ENCODE data around the gene AQP7. TPM values are rescaled to one million over a fixed set of nuclear protein-coding genes. Genes with fewer than 3 reads are reported as not detected.

The AQP7 gene
- total and polyA plus RNA-seq, 10 donors: 0.26 to 3.2 (median 1.7) TPM

- H3K27me3 ChIP-seq (replicated peaks in 1 of 7): no peaks in the 10 kb centered on the region
- 89 to 96% (median 91%) methylated on average over 7 of the region's 7 CpGs for WGBS, 5 donors
- peaks cover 0 to 37% (median 11%) of the 10 kb centered on the region in 6 donors for H3K36me3 ChIP-seq
- no peak overlapping the region for H3K4me3 ChIP-seq
- DNase-seq: no peak
- TF ChIP-seq POLR2A (IDR thresholded peaks at IDR 0.05) (no peak), CTCF (IDR thresholded peaks at IDR 0.05 in 8 of 11, conservative IDR thresholded peaks at IDR 0.05 in 3 of 11) (no peak), POLR2AphosphoS5 (IDR thresholded peaks at IDR 0.05) (no peak)
- H3K27ac ChIP-seq: peak overlapping the region in 7 of 8 donors; percentile 1 to 81 (median 67)
- peaks cover 4 to 81% (median 35%) of the 10 kb centered on the region in 6 donors for H3K4me1 ChIP-seq
- no peaks in the 10 kb centered on the region for H3K9me3 ChIP-seq
- intact Hi-C loops (cut with DNase I; ENCODE audit: low total_unique reads): no loop called here
Measured at GRCh38 chr9:33440204-33440603, 37.8 kb upstream of the AQP7 start.

- Histone ChIP-seq H3K27me3 (replicated peaks in 1 of 7) (no peaks in the 10 kb centered on the region), H3K4me3 (no peak overlapping the region), H3K36me3 (peaks cover 0 to 37% (median 11%) of the 10 kb centered on the region in 6 donors), H3K4me1 (peaks cover 3 to 77% (median 34%) of the 10 kb centered on the region in 6 donors), H3K9me3 (no peaks in the 10 kb centered on the region), H3K27ac (peak overlapping the region; percentile 1 to 81 (median 67))
- TF ChIP-seq POLR2A (IDR thresholded peaks at IDR 0.05) (no peak), CTCF (IDR thresholded peaks at IDR 0.05 in 8 of 11, conservative IDR thresholded peaks at IDR 0.05 in 3 of 11) (no peak), POLR2AphosphoS5 (IDR thresholded peaks at IDR 0.05) (peak in 1 of 3 donors; percentile 7)
- 53 to 76% (median 68%) methylated on average over 6 of the region's 6 CpGs for WGBS, 5 donors
- DNase-seq: no peak
- intact Hi-C loops (cut with DNase I; ENCODE audit: low total_unique reads): no loop called here
Measured at GRCh38 chr9:33439731-33440130, 37.4 kb upstream of the AQP7 start.

DNA sequence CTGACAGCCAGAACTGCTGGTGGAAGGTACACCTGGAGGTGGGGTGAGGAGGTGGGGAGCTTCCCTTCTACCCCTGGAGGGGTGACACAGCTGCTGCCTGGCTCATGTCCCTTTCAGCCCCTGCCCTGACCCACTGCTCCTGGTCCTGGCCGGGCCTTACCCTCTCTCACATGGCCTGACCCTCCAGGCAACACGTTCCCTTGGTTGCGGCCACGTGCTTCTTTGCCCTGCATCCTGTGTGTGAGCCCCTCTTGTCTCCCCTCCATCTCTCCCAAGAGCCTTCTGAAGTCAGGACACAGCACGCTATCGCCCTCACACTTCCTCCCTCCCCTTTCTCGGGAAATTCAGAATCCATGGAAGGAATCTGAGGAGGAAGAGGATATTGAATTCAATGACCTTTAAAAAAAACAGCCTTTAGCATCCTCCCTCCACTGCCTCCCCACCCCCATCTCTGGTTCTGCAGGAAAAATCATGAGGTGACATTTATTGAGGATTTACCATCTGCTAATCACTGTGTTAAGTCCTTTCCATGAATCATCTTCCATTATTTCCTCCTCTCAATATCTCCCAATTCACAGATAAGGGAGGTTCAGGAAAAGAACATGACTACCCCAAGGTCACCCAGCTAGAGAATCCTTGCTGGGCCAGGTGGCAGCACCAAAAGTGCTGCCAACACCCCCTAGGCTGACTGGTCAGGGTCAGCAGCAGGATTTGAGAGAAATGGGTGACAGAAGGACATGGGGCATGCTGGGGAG, 36.7 kb upstream of the AQP7 start:
- 57 to 83% (median 66%) methylated on average over 7 of the region's 7 CpGs for WGBS, 5 donors
- H3K9me3 ChIP-seq: no peaks in the 10 kb centered on the region
- H3K27me3 ChIP-seq (replicated peaks in 1 of 7): no peaks in the 10 kb centered on the region
- no peak overlapping the region for H3K4me3 ChIP-seq
- intact Hi-C loops (cut with DNase I; ENCODE audit: low total_unique reads): no loop called here
- peak overlapping the region in 7 of 8 donors; percentile 32 to 81 (median 68) for H3K27ac ChIP-seq
- peaks cover 3 to 72% (median 32%) of the 10 kb centered on the region in 6 donors for H3K4me1 ChIP-seq
- no peak for DNase-seq
- TF ChIP-seq POLR2A (IDR thresholded peaks at IDR 0.05) (no peak), CTCF (IDR thresholded peaks at IDR 0.05 in 8 of 11, conservative IDR thresholded peaks at IDR 0.05 in 3 of 11) (no peak), POLR2AphosphoS5 (IDR thresholded peaks at IDR 0.05) (peak in 2 of 3 donors; percentile 28 to 40)
- peaks cover 0 to 37% (median 11%) of the 10 kb centered on the region in 6 donors for H3K36me3 ChIP-seq

- Histone ChIP-seq H3K36me3 (peaks cover 0 to 25% (median 9%) of the 10 kb centered on the region in 6 donors), H3K27me3 (replicated peaks in 1 of 7) (no peaks in the 10 kb centered on the region), H3K9me3 (no peaks in the 10 kb centered on the region), H3K4me1 (peaks cover 0 to 60% (median 26%) of the 10 kb centered on the region in 6 donors), H3K4me3 (no peak overlapping the region), H3K27ac (peak overlapping the region in 1 of 8 donors; percentile 9)
- no peak for DNase-seq
- WGBS, 5 donors: 81 to 100% (median 90%) methylated on average over 1 of the region's 1 CpG
- TF ChIP-seq CTCF (IDR thresholded peaks at IDR 0.05 in 8 of 11, conservative IDR thresholded peaks at IDR 0.05 in 3 of 11): no peak
- no peak for TF ChIP-seq POLR2AphosphoS5 (IDR thresholded peaks at IDR 0.05)
- no peak for TF ChIP-seq POLR2A (IDR thresholded peaks at IDR 0.05)
- intact Hi-C loops (cut with DNase I; ENCODE audit: low total_unique reads): no loop called here
Measured at GRCh38 chr9:33437898-33438297, 35.5 kb upstream of the AQP7 start.
